ENCODE measurements around the gene ARHGAP15.
"Not testable (repeated sequence)": the region's sequence is repeated elsewhere in the genome, so short reads cannot be mapped to it uniquely, and the experiment has no call there.

Gene ARHGAP15

GRCh38 chr2:143128681-143129580, at the start of gene ARHGAP15:
TSS of gene ARHGAP15 (plus strand) at chr2:143129419.
- DNase-seq, result peak; percentile 80

- DNase-seq, result no peak
Measured at GRCh38 chr2:143081616-143082015, 47.6 kb upstream of the ARHGAP15 start.

GRCh38 chr2:143083636-143084035, 45.6 kb upstream of the ARHGAP15 start:
- peak; percentile 96 for DNase-seq

- no peak for DNase-seq
Measured at GRCh38 chr2:143084462-143084861, 44.8 kb upstream of the ARHGAP15 start.

GRCh38 chr2:143085125-143085784, 44.0 kb upstream of the ARHGAP15 start:
- no peak for DNase-seq

GRCh38 chr2:143087033-143087432, 42.2 kb upstream of the ARHGAP15 start:
- DNase-seq, result no peak

GRCh38 chr2:143088388-143088787, 40.8 kb upstream of the ARHGAP15 start:
- peak; percentile 81 for DNase-seq

- not testable (repeated sequence) for DNase-seq
Measured at GRCh38 chr2:143089520-143089919, 39.7 kb upstream of the ARHGAP15 start.

- peak; percentile 72 for DNase-seq
Measured at GRCh38 chr2:143110758-143111428, 18.3 kb upstream of the ARHGAP15 start.

- DNase-seq, result peak; percentile 27
Measured at GRCh38 chr2:143117225-143117624, 12.0 kb upstream of the ARHGAP15 start.

- no peak for DNase-seq
Measured at GRCh38 chr2:143121079-143121478, 8.1 kb upstream of the ARHGAP15 start.

GRCh38 chr2:143121957-143122356, 7.3 kb upstream of the ARHGAP15 start:
- DNase-seq, result peak; percentile 52

GRCh38 chr2:143123911-143124310, 5.3 kb upstream of the ARHGAP15 start:
- no peak for DNase-seq

GRCh38 chr2:143124445-143124844, 4.8 kb upstream of the ARHGAP15 start:
- DNase-seq, result peak; percentile 29

GRCh38 chr2:143125717-143126116, 3.5 kb upstream of the ARHGAP15 start:
- peak; percentile 58 for DNase-seq

GRCh38 chr2:143132355-143132754, 3.1 kb downstream of the ARHGAP15 start:
- peak; percentile 59 for DNase-seq

- no peak for DNase-seq
Measured at GRCh38 chr2:143133783-143134182, 4.6 kb downstream of the ARHGAP15 start.

- DNase-seq, result no peak
Measured at GRCh38 chr2:143138292-143138691, 9.1 kb downstream of the ARHGAP15 start.

- peak; percentile 41 for DNase-seq
Measured at GRCh38 chr2:143139835-143140393, 10.7 kb downstream of the ARHGAP15 start.

GRCh38 chr2:143140864-143141661, 11.8 kb downstream of the ARHGAP15 start:
- peak; percentile 63 for DNase-seq

GRCh38 chr2:143142598-143142997, 13.4 kb downstream of the ARHGAP15 start:
- no peak for DNase-seq

GRCh38 chr2:143144813-143145455, 15.7 kb downstream of the ARHGAP15 start:
- no peak for DNase-seq
